K562 (cell line): ENCODE measurements around the gene PCCA. TPM values are rescaled to one million over a fixed set of nuclear protein-coding genes. Genes with fewer than 3 reads are reported as not detected.
A peak's percentile ranks its signal among the peaks of the same experiment; 100 is the strongest.

ENCODE experiments used
- CBX1 ChIP-seq: sonication (generic); IDR thresholded peaks from 2 replicates; pipeline ENCODE4 v1.6.1; 2016; ENCODE audit warnings: antibody characterized with exemption, low read depth, mild to moderate bottlenecking
- CHD1 ChIP-seq: fragments of 200-600 bp; sonication (generic); IDR thresholded peaks from one replicate; pipeline ENCODE4 v1.6.1; 2012; ENCODE audit warnings: mild to moderate bottlenecking, moderate library complexity, low read length, inconsistent platforms
- CXXC5 ChIP-seq: fragments of 250-450 bp; sonication (Bioruptor Pico); IDR thresholded peaks from 2 replicates; pipeline ENCODE4 v1.8.0; 2022; ENCODE audit warnings: inconsistent platforms, mild to moderate bottlenecking, moderate library complexity
- EP400 ChIP-seq: fragments of 450-650 bp; IDR thresholded peaks from 2 replicates; pipeline ENCODE4 v1.6.1; 2017; ENCODE audit warnings: antibody characterized with exemption, mild to moderate bottlenecking, moderate library complexity
- ESRRA ChIP-seq: fragments of 450-650 bp; IDR thresholded peaks from 2 replicates; pipeline ENCODE4 v1.6.1; 2014; ENCODE audit warnings: low read depth, mild to moderate bottlenecking, moderate library complexity, borderline replicate concordance
- KDM1A ChIP-seq, 2 experiments: fragments of 450-650 bp; IDR thresholded peaks; 2 replicates each; pipeline ENCODE4 v1.6.1; 2016; ENCODE audit warnings: mild to moderate bottlenecking in 2 of 2
- MGA ChIP-seq: fragments of 450-650 bp; IDR thresholded peaks from 2 replicates; pipeline ENCODE4 v1.6.1; 2016; ENCODE audit warnings: mild to moderate bottlenecking, moderate library complexity
- MTA1 ChIP-seq: fragments of 450-650 bp; IDR thresholded peaks from 2 replicates; pipeline ENCODE4 v1.6.1; 2017; ENCODE audit warnings: borderline replicate concordance
- NR3C1 ChIP-seq: sonication (generic); formaldehyde crosslinking; IDR thresholded peaks from 2 replicates; pipeline ENCODE4 v1.8.1; 2022; ENCODE audit warnings: missing genetic modification reagents
- POLR2B ChIP-seq: fragments of 450-650 bp; IDR thresholded peaks from 2 replicates; pipeline ENCODE4 v1.6.1; 2018; ENCODE audit warnings: low read depth; ENCODE audit not compliant: partially characterized antibody
- POLR2G ChIP-seq: fragments of 200-400 bp; formaldehyde crosslinking; IDR thresholded peaks from 2 replicates; pipeline ENCODE4 v1.6.1; 2017; ENCODE audit warnings: low read depth, mild to moderate bottlenecking, antibody characterized with exemption, low read length, moderate library complexity
- RBFOX2 ChIP-seq: fragments of 200-400 bp; formaldehyde crosslinking; IDR thresholded peaks from 2 replicates; pipeline ENCODE4 v1.6.1; 2017; ENCODE audit warnings: low read depth, mild to moderate bottlenecking, low read length, moderate library complexity
- RBM22 ChIP-seq: fragments of 200-400 bp; formaldehyde crosslinking; IDR thresholded peaks from 2 replicates; pipeline ENCODE4 v1.6.1; 2018; ENCODE audit warnings: low read length, low read depth; ENCODE audit not compliant: poor library complexity, severe bottlenecking
- SIN3A ChIP-seq, 2 experiments: fragments of 150-350 bp in 1 of 2; IDR thresholded peaks; 2 replicates each; pipeline ENCODE4 v1.6.1; 2011 to 2016; ENCODE audit warnings: borderline replicate concordance in 2 of 2, low read depth in 2 of 2, low read length in 2 of 2, mild to moderate bottlenecking in 2 of 2, moderate library complexity in 2 of 2; ENCODE audit not compliant: control insufficient read depth in 1 of 2
- SUPT5H ChIP-seq: fragments of 450-650 bp; IDR thresholded peaks from 2 replicates; pipeline ENCODE4 v1.6.1; 2016
- TBP ChIP-seq: optimal IDR thresholded peaks from 2 replicates; pipeline ENCODE3; 2011; ENCODE audit warnings: low read depth, low read length, improper control_type of control experiment
- polyA plus RNA-seq, 8 experiments: library from polyadenylated mRNA; depleted of rRNA in 4 of 8; stranded (reverse) in 5 of 8; unstranded in 3 of 8; fragments of >200 nt; fragmentation: Nextera tagmentation in 2 of 8; fragmentation: Illumina TruSeq in 1 of 8; extraction: Ambion mirVana in 2 of 8; extraction: Trizol in 1 of 8; gene quantifications; 2 replicates each; pipeline versions ENCODE4 v1.2.1 to v1.2.3, GENCODE V29; 2011 to 2014; ENCODE audit warnings: inconsistent platforms in 1 of 8, missing spikeins in 1 of 8
- total RNA-seq, 7 experiments: library from RNA; depleted of rRNA in 6 of 7; stranded (reverse); fragments of >200 nt in 6 of 7; fragmentation: Illumina TruSeq in 2 of 7; extraction: Trizol in 2 of 7; gene quantifications; 2 replicates each; pipeline versions ENCODE4 v1.2.1 to v1.2.3, GENCODE V29; 2011 to 2021; ENCODE audit warnings: low replicate concordance in 1 of 7

PCCA gene
- total and polyA plus RNA-seq, 9 of the 15 experiments (the other 6 are each of a cell fraction or from before 2014, with no cell fraction given), result 5.2 to 14.1 (median 9.7) TPM

- TF ChIP-seq TBP (peak; percentile 54), MGA (peak; percentile 51; the same call in 1 of the 2 replicates), RBFOX2 (peak; percentile 90), KDM1A (IDR thresholded peaks at IDR 0.05) (no peak), ESRRA (peak; percentile 64), POLR2G (peak; percentile 94), CXXC5 (peak; percentile 68), SIN3A (IDR thresholded peaks at IDR 0.05; ENCODE audit: borderline replicate concordance in 2 of 2, control insufficient read depth in 1 of 2, low read depth in 2 of 2, low read length in 2 of 2) (peak in 1 of 2 experiments; percentile 42; a peak in 1 of 4 replicates), MTA1 (no peak), POLR2B (peak; percentile 20), RBM22 (no peak), SUPT5H (peak; percentile 67), NR3C1 (CRISPR knock-in tag) (peak; percentile 54; the same call in 1 of the 2 replicates), EP400 (peak; percentile 69; the same call in 1 of the 2 replicates), CBX1 (0 out of 2 replicates have a peak, but pooled peaks have one; percentile 39), CHD1 (peak; percentile 51)
Measured at GRCh38 chr13:100088644-100089464, at the start of gene PCCA (continued).
